ENCODE measurements around the gene SLC35C1. TPM values are rescaled to one million over a fixed set of nuclear protein-coding genes. Genes with fewer than 3 reads are reported as not detected.

The SLC35C1 gene
- total RNA-seq, 1 donor from 2014 or later: 5.7 TPM

GRCh38 chr11:45786272-45786671 lies 18.7 kb upstream of the SLC35C1 start:
- Histone ChIP-seq H3K27ac (replicated peaks) (no peak overlapping the region), H3K27me3 (ENCODE audit: low read depth) (peaks cover 17% of the 10 kb centered on the region), H3K36me3 (no peaks in the 10 kb centered on the region), H3K4me1 (no peaks in the 10 kb centered on the region), H3K9me3 (replicated peaks) (peaks cover 24% of the 10 kb centered on the region), H3K4me3 (no peak overlapping the region)
- no peak for TF ChIP-seq CTCF (IDR thresholded peaks at IDR 0.05; ENCODE audit: borderline replicate concordance)
- intact Hi-C loops (cut with micrococcal nuclease): no loop called here
- DNase-seq: no peak

GRCh38 chr11:45788887-45789286 lies 16.1 kb upstream of the SLC35C1 start:
- Histone ChIP-seq H3K9me3 (replicated peaks) (peaks cover 24% of the 10 kb centered on the region), H3K27me3 (ENCODE audit: low read depth) (peaks cover 27% of the 10 kb centered on the region), H3K4me3 (no peak overlapping the region), H3K4me1 (no peaks in the 10 kb centered on the region), H3K36me3 (no peaks in the 10 kb centered on the region), H3K27ac (replicated peaks) (no peak overlapping the region)
- intact Hi-C loops (cut with micrococcal nuclease): no loop called here
- TF ChIP-seq CTCF (IDR thresholded peaks at IDR 0.05; ENCODE audit: borderline replicate concordance): no peak
- DNase-seq: no peak

- Histone ChIP-seq H3K36me3 (no peaks in the 10 kb centered on the region), H3K4me1 (no peaks in the 10 kb centered on the region), H3K4me3 (no peak overlapping the region), H3K9me3 (replicated peaks) (peaks cover 13% of the 10 kb centered on the region), H3K27ac (replicated peaks) (no peak overlapping the region), H3K27me3 (ENCODE audit: low read depth) (peaks cover 27% of the 10 kb centered on the region)
- intact Hi-C loops (cut with micrococcal nuclease): no loop called here
- no peak for TF ChIP-seq CTCF (IDR thresholded peaks at IDR 0.05; ENCODE audit: borderline replicate concordance)
- DNase-seq: no peak
These were observed 13.4 kb upstream of the SLC35C1 start for GRCh38 chr11:45791524-45791923.

GRCh38 chr11:45794169-45794568 lies 10.8 kb upstream of the SLC35C1 start:
- no peaks in the 10 kb centered on the region for H3K36me3 ChIP-seq
- TF ChIP-seq CTCF (IDR thresholded peaks at IDR 0.05; ENCODE audit: borderline replicate concordance): no peak
- no peaks in the 10 kb centered on the region for H3K9me3 ChIP-seq (replicated peaks)
- H3K4me3 ChIP-seq: no peak overlapping the region
- intact Hi-C loops (cut with micrococcal nuclease): no loop called here
- no peaks in the 10 kb centered on the region for H3K4me1 ChIP-seq
- no peak overlapping the region for H3K27ac ChIP-seq (replicated peaks)
- no peak for DNase-seq
- peaks cover 24% of the 10 kb centered on the region for H3K27me3 ChIP-seq (ENCODE audit: low read depth)

- Histone ChIP-seq H3K27me3 (ENCODE audit: low read depth) (peaks cover 12% of the 10 kb centered on the region), H3K36me3 (no peaks in the 10 kb centered on the region), H3K27ac (replicated peaks) (no peak overlapping the region), H3K4me3 (no peak overlapping the region), H3K4me1 (no peaks in the 10 kb centered on the region), H3K9me3 (replicated peaks) (no peaks in the 10 kb centered on the region)
- no peak for DNase-seq
- no peak for TF ChIP-seq CTCF (IDR thresholded peaks at IDR 0.05; ENCODE audit: borderline replicate concordance)
- intact Hi-C loops (cut with micrococcal nuclease): no loop called here
These were observed 9.6 kb upstream of the SLC35C1 start for GRCh38 chr11:45795379-45795778.

- no peak overlapping the region for H3K27ac ChIP-seq (replicated peaks)
- intact Hi-C loops (cut with micrococcal nuclease): no loop called here
- peaks cover 11% of the 10 kb centered on the region for H3K27me3 ChIP-seq (ENCODE audit: low read depth)
- H3K36me3 ChIP-seq: no peaks in the 10 kb centered on the region
- no peak for DNase-seq
- H3K4me1 ChIP-seq: no peaks in the 10 kb centered on the region
- TF ChIP-seq CTCF (IDR thresholded peaks at IDR 0.05; ENCODE audit: borderline replicate concordance): no peak
- no peaks in the 10 kb centered on the region for H3K9me3 ChIP-seq (replicated peaks)
- H3K4me3 ChIP-seq: no peak overlapping the region
These were observed 8.5 kb upstream of the SLC35C1 start for GRCh38 chr11:45796461-45796861.

Data from left ventricle myocardium inferior (tissue), 1 donor.